HEK293 (cell line): Measurements from ENCODE around the gene PYDC1.
"Not testable (repeated sequence)": the region's sequence is repeated elsewhere in the genome, so short reads cannot be mapped to it uniquely, and the experiment has no call there.

ENCODE experiments used
- REST ChIP-seq: fragments of 450-650 bp; formaldehyde crosslinking; IDR thresholded peaks from 2 replicates; pipeline ENCODE4 v1.5.1; 2016; ENCODE audit warnings: missing biosample characterization, missing genetic modification characterization
- SP2 ChIP-seq: fragments of 450-650 bp; formaldehyde crosslinking; IDR thresholded peaks from 2 replicates; pipeline ENCODE4 v1.5.1; 2016; ENCODE audit warnings: missing biosample characterization, missing genetic modification characterization
- ZNF23 ChIP-seq: fragments of 450-650 bp; formaldehyde crosslinking; IDR thresholded peaks from 2 replicates; pipeline ENCODE4 v1.5.1; 2016; ENCODE audit warnings: missing biosample characterization, missing genetic modification characterization, borderline replicate concordance
- ZNF239 ChIP-seq: fragments of 450-650 bp; formaldehyde crosslinking; IDR thresholded peaks from 2 replicates; pipeline ENCODE4 v1.5.1; 2016; ENCODE audit warnings: missing biosample characterization, missing genetic modification characterization
- ZNF266 ChIP-seq: fragments of 450-650 bp; formaldehyde crosslinking; IDR thresholded peaks from 2 replicates; pipeline ENCODE4 v1.5.1; 2016; ENCODE audit warnings: missing biosample characterization, missing genetic modification characterization, low read depth
- ZNF513 ChIP-seq: fragments of 450-650 bp; IDR thresholded peaks from 2 replicates; pipeline ENCODE4 v1.5.1; 2018; ENCODE audit warnings: missing biosample characterization, missing genetic modification characterization
- TF ChIP-seq, protein P1 (sequence below): fragments of 450-650 bp; formaldehyde crosslinking; IDR thresholded peaks from 2 replicates; pipeline ENCODE4 v1.5.1; 2016; ENCODE audit warnings: missing biosample characterization, missing genetic modification characterization

- TF ChIP-seq ZNF23 (tag by site-specific recombination); REST; ZNF513 (tag by site-specific recombination); ZNF239 (tag by site-specific recombination); SP2 (tag by site-specific recombination); ZNF266 (tag by site-specific recombination): not testable (repeated sequence)
- TF ChIP-seq, protein P1, sequence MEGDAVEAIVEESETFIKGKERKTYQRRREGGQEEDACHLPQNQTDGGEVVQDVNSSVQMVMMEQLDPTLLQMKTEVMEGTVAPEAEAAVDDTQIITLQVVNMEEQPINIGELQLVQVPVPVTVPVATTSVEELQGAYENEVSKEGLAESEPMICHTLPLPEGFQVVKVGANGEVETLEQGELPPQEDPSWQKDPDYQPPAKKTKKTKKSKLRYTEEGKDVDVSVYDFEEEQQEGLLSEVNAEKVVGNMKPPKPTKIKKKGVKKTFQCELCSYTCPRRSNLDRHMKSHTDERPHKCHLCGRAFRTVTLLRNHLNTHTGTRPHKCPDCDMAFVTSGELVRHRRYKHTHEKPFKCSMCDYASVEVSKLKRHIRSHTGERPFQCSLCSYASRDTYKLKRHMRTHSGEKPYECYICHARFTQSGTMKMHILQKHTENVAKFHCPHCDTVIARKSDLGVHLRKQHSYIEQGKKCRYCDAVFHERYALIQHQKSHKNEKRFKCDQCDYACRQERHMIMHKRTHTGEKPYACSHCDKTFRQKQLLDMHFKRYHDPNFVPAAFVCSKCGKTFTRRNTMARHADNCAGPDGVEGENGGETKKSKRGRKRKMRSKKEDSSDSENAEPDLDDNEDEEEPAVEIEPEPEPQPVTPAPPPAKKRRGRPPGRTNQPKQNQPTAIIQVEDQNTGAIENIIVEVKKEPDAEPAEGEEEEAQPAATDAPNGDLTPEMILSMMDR (tag by site-specific recombination) = not testable (repeated sequence)
Observed at GRCh38 chr16:31170048-31170447, 46.9 kb downstream of the PYDC1 start.
